ENCODE measurements around the gene DCST2. TPM values are rescaled to one million over a fixed set of nuclear protein-coding genes. Genes with fewer than 3 reads are reported as not detected.

DCST2 gene
- total and polyA plus RNA-seq, 2 of the 8 experiments (the other 6 are each of a cell fraction or from before 2014, with no cell fraction given): 0.43 to 2.1 TPM

GRCh38 chr1:155083052-155083541, 49.5 kb upstream of the DCST2 start:
- Histone ChIP-seq H3K4me2 (ENCODE audit: insufficient read depth in 1 of 2, low read depth in 2 of 2, low read length in 2 of 2) (peak overlapping the region; percentile 93 to 95; a peak in 2 of 4 replicates), H3K23ac (ENCODE audit: insufficient read length) (no peak overlapping the region), H2BK12ac (ENCODE audit: low read depth, low read length) (peak overlapping the region; percentile 81; the same call in 1 of the 2 replicates), H2AK5ac (ENCODE audit: low read depth, low read length) (0 out of 2 replicates have a peak overlapping the region, but pooled peaks have one; percentile 9), H2BK20ac (ENCODE audit: low read length) (no peak overlapping the region), H3K4me3 (ENCODE audit: extremely low read depth in 1 of 4, insufficient read depth in 2 of 4, low read depth in 3 of 4, low read length in 4 of 4) (no peak overlapping the region), H3K36me3 (ENCODE audit: control insufficient read depth in 2 of 4, insufficient read depth in 4 of 4, low read length in 3 of 4) (no peaks in the 10 kb centered on the region), H2AFZ (ENCODE audit: low read length) (no peak overlapping the region), H3K9ac (replicated peaks in 1 of 4; ENCODE audit: extremely low read depth in 1 of 4, low read depth in 3 of 4, low read length in 3 of 4) (no peak overlapping the region), H3K9me3 (ENCODE audit: insufficient read depth in 2 of 2, low read depth in 1 of 2, low read length in 1 of 2) (no peaks in the 10 kb centered on the region), H3K18ac (ENCODE audit: extremely low read depth, low read length) (no peak overlapping the region), H2BK120ac (replicated peaks; ENCODE audit: low read depth, low read length) (no peak overlapping the region), H3K14ac (ENCODE audit: insufficient read length) (no peak overlapping the region), H4K20me1 (replicated peaks in 1 of 2; ENCODE audit: control insufficient read depth in 1 of 2, insufficient read depth in 2 of 2, low read length in 2 of 2) (peaks cover 0 to 15% of the 10 kb centered on the region in 2 experiments), H3K79me1 (ENCODE audit: low read depth, low read length) (no peaks in the 10 kb centered on the region), H3K27ac (ENCODE audit: low read depth, low read length) (no peak overlapping the region), H3K27me3 (replicated peaks in 1 of 4; ENCODE audit: control insufficient read depth in 3 of 4, extremely low read depth in 1 of 4, insufficient read depth in 3 of 4, low read length in 3 of 4) (peaks cover 49 to 60% (median 56%) of the 10 kb centered on the region in 4 experiments), H2BK5ac (ENCODE audit: low read depth, low read length) (no peak overlapping the region), H4K5ac (ENCODE audit: insufficient read length, low read depth, low read length) (no peak overlapping the region), H3K79me2 (ENCODE audit: control insufficient read depth in 1 of 2, insufficient read depth in 2 of 2, low read length in 2 of 2) (no peaks in the 10 kb centered on the region), H3K4me1 (replicated peaks in 1 of 4; ENCODE audit: control insufficient read depth in 3 of 4, insufficient read depth in 4 of 4, low read length in 3 of 4) (peaks cover 0 to 52% (median 29%) of the 10 kb centered on the region in 4 experiments; a peak in 6 of 7 replicates), H3K56ac (replicated peaks; ENCODE audit: insufficient read length, low read depth, low read length) (no peak overlapping the region), H3K4ac (replicated peaks; ENCODE audit: insufficient read length, low read depth, low read length) (no peak overlapping the region), H4K8ac (ENCODE audit: extremely low read depth, insufficient read depth, low read length) (peak overlapping the region; percentile 41; the same call in 1 of the 2 replicates), H4K91ac (replicated peaks; ENCODE audit: insufficient read length, low read length) (no peak overlapping the region), H2BK15ac (ENCODE audit: low read length) (0 out of 2 replicates have a peak overlapping the region, but pooled peaks have one; percentile 31), H3K23me2 (ENCODE audit: low read depth, low read length) (peaks cover 21% of the 10 kb centered on the region; the same call in 1 of the 2 replicates)
- FAIRE-seq: no peak
- ChIA-PET CTCF (ENCODE audit: partially characterized antibody) (interaction anchor here (1.0 to 5.5 kb wide), 8 partner anchors 12 to 179 kb away, joined by 3 to 169 read pairs (median 4); partner anchors contain the start of genes EFNA4 and KRTCAP2), POLR2A (ENCODE audit: partially characterized antibody) (interaction anchor here (1.3 kb wide), 1 partner anchor 111 kb away, joined by 3 read pairs; no protein-coding TSS in a partner anchor)
- no peak for DNase-seq (ENCODE audit: low read depth in 1 of 2, low spot score in 2 of 2)
- WGBS, 2 experiments (ENCODE audit: extremely low coverage in 1 of 2, insufficient coverage in 1 of 2, insufficient read length in 1 of 2, insufficient replicate concordance in 2 of 2, low coverage in 1 of 2, low lambda C conversion rate in 2 of 2, missing lambda C conversion rate in 1 of 2): 45% methylated on average over 6 of the region's 6 CpGs; no CpG with 5 or more reads in 1 of the 2 experiments
- TF ChIP-seq CREB1 (IDR thresholded peaks at IDR 0.05): no peak
- TF ChIP-seq RBBP5 (IDR thresholded peaks at IDR 0.05; ENCODE audit: borderline replicate concordance, low read depth, low read length): no peak
- no peak for TF ChIP-seq PHF8 (conservative IDR thresholded peaks at IDR 0.05; ENCODE audit: low read depth, low read length)
- TF ChIP-seq GTF2F1 (IDR thresholded peaks at IDR 0.05; ENCODE audit: borderline replicate concordance, low read depth, low read length): no peak
- TF ChIP-seq CTCF (IDR thresholded peaks at IDR 0.05; ENCODE audit: control extremely low read depth in 1 of 3, insufficient read depth in 1 of 3, low read depth in 1 of 3, low read length in 3 of 3): no peak
- TF ChIP-seq CHD1 (IDR thresholded peaks at IDR 0.05; ENCODE audit: low read depth, low read length): no peak

Measured in H1 (cell line).